ENCODE data around the gene TMED4. TPM values are rescaled to one million over a fixed set of nuclear protein-coding genes. Genes with fewer than 3 reads are reported as not detected.

Gene TMED4
- total and polyA plus RNA-seq, 10 of the 15 experiments (the other 5 are each of a cell fraction or from before 2014, with no cell fraction given), result 20.8 to 71.3 (median 51.0) TPM

DNA sequence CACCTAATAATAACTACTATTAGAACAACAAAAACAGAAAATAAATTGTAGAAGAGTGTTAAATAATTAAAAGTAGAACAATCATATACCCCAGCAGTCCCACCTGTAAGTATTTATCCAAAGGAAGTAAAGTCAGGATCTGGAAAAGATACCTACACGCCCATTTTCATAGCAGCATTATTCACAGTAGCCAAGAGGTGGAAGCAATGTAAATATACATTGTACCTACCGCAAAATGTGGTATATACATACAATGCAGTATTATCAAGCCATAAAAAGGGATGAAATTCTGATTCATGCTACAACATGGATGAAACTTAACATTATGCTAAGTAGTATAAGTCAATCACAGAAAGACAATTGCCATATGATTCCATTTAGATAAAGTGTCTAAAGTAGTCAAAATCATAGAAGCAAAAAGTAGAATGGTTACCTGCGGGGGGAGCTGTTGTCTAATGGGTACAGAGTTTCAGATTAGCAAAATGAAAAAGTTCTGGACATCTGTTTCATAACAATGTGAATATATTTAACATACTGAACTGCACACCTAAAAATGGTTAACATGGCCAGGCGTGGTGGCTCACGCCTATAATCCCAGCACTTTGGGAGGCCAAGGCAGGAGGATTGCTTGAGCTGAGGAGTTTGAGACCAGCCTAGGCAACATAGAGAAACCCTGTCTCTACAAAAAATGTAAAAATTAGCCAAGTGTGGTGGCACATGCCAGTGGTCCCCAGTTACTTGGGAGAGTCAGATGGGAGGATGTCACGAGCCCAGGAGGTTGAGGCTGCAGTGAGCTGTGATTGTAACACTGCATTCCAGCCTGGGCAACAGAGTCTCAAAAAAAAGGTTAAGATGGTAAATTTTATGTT is 6.0 kb upstream of the TMED4 start (continued):
- TF ChIP-seq ZNF687 (IDR thresholded peaks at IDR 0.05) (no peak), ZNF274 (IDR thresholded peaks at IDR 0.05; ENCODE audit: insufficient read depth, insufficient read length) (no peak), POLR2AphosphoS2 (IDR thresholded peaks at IDR 0.05; ENCODE audit: low read depth, low read length) (no peak), JUNB (IDR thresholded peaks at IDR 0.05) (no peak), EZH2 (IDR thresholded peaks at IDR 0.05; ENCODE audit: borderline replicate concordance, control insufficient read depth, low read depth, low read length) (no peak), HDAC2 (IDR thresholded peaks at IDR 0.05) (no peak), PAX8 (IDR thresholded peaks at IDR 0.05) (no peak)
